ENCODE data around the gene CNDP1. TPM values are rescaled to one million over a fixed set of nuclear protein-coding genes. Genes with fewer than 3 reads are reported as not detected.

Gene CNDP1
- total RNA-seq, 1 donor from 2014 or later = not detected

GRCh38 chr18:74493689-74494088 lies 40.6 kb upstream of the CNDP1 start:
- DNase-seq (ENCODE audit: low spot score) = peak; percentile 72
- no peaks in the 10 kb centered on the region for H3K9me3 Mint-ChIP-seq
- peak; percentile 66 for TF ChIP-seq CTCF (IDR thresholded peaks at IDR 0.05)
- no peak for TF ChIP-seq EZH2phosphoT487 (IDR thresholded peaks at IDR 0.05)
- H3K27ac ChIP-seq = no peak overlapping the region
- no peaks in the 10 kb centered on the region for H3K36me3 ChIP-seq
- no peak overlapping the region for H3K4me3 ChIP-seq
- H3K27me3 ChIP-seq = no peaks in the 10 kb centered on the region
- H3K4me1 Mint-ChIP-seq = peaks cover 17% of the 10 kb centered on the region
- H4K20me1 ChIP-seq (ENCODE audit: low read depth) = peaks cover 15% of the 10 kb centered on the region
- H3K27ac Mint-ChIP-seq = no peak overlapping the region
- no peak overlapping the region for H3K4me2 ChIP-seq
- no peak overlapping the region for H2AFZ ChIP-seq (replicated peaks)
- peaks cover 6% of the 10 kb centered on the region for H3K27me3 Mint-ChIP-seq (ENCODE audit: insufficient read depth, low read depth)
- H3K36me3 Mint-ChIP-seq = peaks cover 2% of the 10 kb centered on the region
- H3K9me3 ChIP-seq (ENCODE audit: low read depth) = no peaks in the 10 kb centered on the region
- H3K9ac ChIP-seq = no peak overlapping the region
- peaks cover 13% of the 10 kb centered on the region for H3F3A ChIP-seq (ENCODE audit: low read depth)
- H3K4me3 Mint-ChIP-seq = peak overlapping the region; percentile 68
- no peaks in the 10 kb centered on the region for H3K4me1 ChIP-seq
- H3K79me2 ChIP-seq (ENCODE audit: low read depth) = peaks cover 24% of the 10 kb centered on the region

DNA sequence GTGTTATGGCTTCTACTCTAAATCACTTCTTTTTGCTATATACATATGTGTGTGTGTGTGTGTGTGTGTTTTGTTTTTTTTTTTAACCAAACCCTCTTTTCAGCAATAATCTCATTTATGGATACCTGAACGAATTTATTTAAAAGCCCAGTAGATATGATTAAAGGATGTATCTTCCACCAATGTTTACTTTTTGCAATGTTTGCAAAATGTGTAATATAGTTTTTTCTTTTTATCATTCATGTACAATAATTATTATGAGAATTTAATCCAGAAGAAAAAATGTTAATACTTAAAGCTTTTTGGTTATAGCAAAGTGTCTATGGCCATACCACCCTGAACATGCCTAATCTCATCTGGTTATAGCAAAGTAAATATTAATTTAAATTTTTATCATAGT lies 39.8 kb upstream of the CNDP1 start:
- H3K4me3 Mint-ChIP-seq = peak overlapping the region; percentile 75

DNA sequence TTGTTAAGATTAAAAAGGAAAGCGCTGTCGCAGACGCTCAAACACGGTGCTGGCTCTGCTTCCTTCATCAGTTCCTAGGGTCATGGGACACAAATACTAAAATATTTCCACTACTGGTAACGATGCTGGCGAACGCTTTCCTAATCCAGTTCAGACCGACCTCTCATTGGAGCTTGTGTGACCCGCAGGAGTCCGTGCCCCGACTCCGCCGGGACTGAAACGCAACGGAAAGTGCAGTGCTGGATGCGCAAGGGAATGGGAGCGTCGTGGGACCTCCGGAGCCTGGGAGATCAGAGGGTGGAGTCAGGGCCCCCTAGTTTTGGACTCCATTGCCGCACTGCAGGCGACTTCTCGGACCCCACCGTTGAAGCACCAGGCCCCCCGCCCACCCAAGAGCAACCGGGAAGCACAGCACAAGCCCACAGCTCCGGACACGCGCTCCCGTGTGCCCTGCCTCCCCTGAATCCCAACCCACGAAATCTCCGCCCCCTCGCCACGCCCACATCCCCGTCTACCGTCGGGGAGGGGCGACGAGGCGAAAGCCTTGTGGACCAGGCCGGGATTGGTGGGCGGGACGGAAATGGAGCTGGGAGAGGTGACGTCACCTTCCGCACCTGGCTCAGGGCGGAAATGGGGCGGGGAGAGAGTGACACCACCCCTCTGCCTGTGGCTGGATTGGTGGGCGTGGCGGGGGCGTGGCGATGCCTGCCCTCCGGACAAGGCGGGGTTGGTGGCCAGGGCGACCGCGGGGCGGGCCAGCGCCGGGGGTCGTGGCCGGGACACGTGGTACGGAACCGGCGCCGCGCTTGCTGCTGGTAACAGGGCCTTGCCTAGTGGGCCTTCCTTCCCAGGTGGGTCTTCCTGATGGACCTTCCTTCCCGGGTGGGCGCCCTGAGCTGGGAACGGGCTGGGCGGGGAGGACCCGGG lies 38.5 kb upstream of the CNDP1 start, which contains the start of gene CNDP2:
Gene CNDP2 (plus strand): TSS at position 783 of the 927 bp plus-strand sequence. CDS start 3,611 bp downstream, outside the sequence.
- Histone ChIP-seq H3K9ac (peak within 1 kb of the TSS; percentile 87), H4K20me1 (ENCODE audit: low read depth) (peaks cover 20% of the 10 kb centered on the region), H3K4me3 (peak within 1 kb of the TSS; percentile 81), H3K4me1 (no peaks in the 10 kb centered on the region), H3K27me3 (no peaks in the 10 kb centered on the region), H3F3A (ENCODE audit: low read depth) (peaks cover 13% of the 10 kb centered on the region), H3K36me3 (peaks cover 9% of the 10 kb centered on the region), H2AFZ (replicated peaks) (peak within 1 kb of the TSS; percentile 66), H3K79me2 (ENCODE audit: low read depth) (peaks cover 43% of the 10 kb centered on the region), H3K9me3 (ENCODE audit: low read depth) (no peaks in the 10 kb centered on the region), H3K4me2 (peak within 1 kb of the TSS; percentile 84), H3K27ac (peak within 1 kb of the TSS; percentile 59)
- H3K4me3 Mint-ChIP-seq = peak within 1 kb of the TSS; percentile 96
- peaks cover 6% of the 10 kb centered on the region for H3K27me3 Mint-ChIP-seq (ENCODE audit: insufficient read depth, low read depth)
- peaks cover 7% of the 10 kb centered on the region for H3K36me3 Mint-ChIP-seq
- H3K27ac Mint-ChIP-seq = peak within 1 kb of the TSS; percentile 96
- peak; percentile 100 for DNase-seq (ENCODE audit: low spot score)
- no peaks in the 10 kb centered on the region for H3K9me3 Mint-ChIP-seq
- H3K4me1 Mint-ChIP-seq = peaks cover 21% of the 10 kb centered on the region
- TF ChIP-seq EZH2 (IDR thresholded peaks at IDR 0.05) (no peak), CTCF (IDR thresholded peaks at IDR 0.05) (no peak), EZH2phosphoT487 (IDR thresholded peaks at IDR 0.05) (no peak)

More for the DNA sequence above, 39.8 kb upstream of the CNDP1 start:
- Mint-ChIP-seq H3K27ac (no peak overlapping the region), H3K27me3 (ENCODE audit: insufficient read depth, low read depth) (peaks cover 6% of the 10 kb centered on the region), H3K36me3 (peaks cover 2% of the 10 kb centered on the region), H3K9me3 (no peaks in the 10 kb centered on the region), H3K4me1 (peaks cover 17% of the 10 kb centered on the region)
- no peak overlapping the region for H3K4me2 ChIP-seq
- peaks cover 13% of the 10 kb centered on the region for H3F3A ChIP-seq (ENCODE audit: low read depth)
- H3K27ac ChIP-seq = no peak overlapping the region
- H3K79me2 ChIP-seq (ENCODE audit: low read depth) = peaks cover 32% of the 10 kb centered on the region
- no peaks in the 10 kb centered on the region for H3K4me1 ChIP-seq
- H3K9me3 ChIP-seq (ENCODE audit: low read depth) = no peaks in the 10 kb centered on the region
- H3K9ac ChIP-seq = no peak overlapping the region
- no peak overlapping the region for H2AFZ ChIP-seq (replicated peaks)
- no peak for DNase-seq (ENCODE audit: low spot score)
- TF ChIP-seq CTCF (IDR thresholded peaks at IDR 0.05) = no peak
- H3K27me3 ChIP-seq = no peaks in the 10 kb centered on the region
- H3K36me3 ChIP-seq = no peaks in the 10 kb centered on the region
- H4K20me1 ChIP-seq (ENCODE audit: low read depth) = peaks cover 20% of the 10 kb centered on the region
- H3K4me3 ChIP-seq = no peak overlapping the region
